GM12878 (cell line): ENCODE results near the gene ACACB. TPM values are rescaled to one million over a fixed set of nuclear protein-coding genes. Genes with fewer than 3 reads are reported as not detected.

ENCODE experiments used
- ATAC-seq: fragments of 200-7000 bp; cut with Tn5 transposase; 3 replicates; pipeline ENCODE4 v1.9.1; 2020; ENCODE audit warnings: mild to moderate bottlenecking, moderate library complexity
- BruUV-seq: library from RNA; stranded (reverse); fragments of 400-500 nt; replicated peaks from 2 replicates; lab custom pipeline; 2021; lab: Mats Ljungman, UMichigan
- CTCF ChIA-PET: fragments of 300-600 bp; sonication (Branson Sonifier 250); formaldehyde crosslinking; extraction: SDS; loops from one replicate; lab custom pipeline; 2021; ENCODE audit warnings: inconsistent platforms; lab: Yijun Ruan, JAX
- POLR2A ChIA-PET: fragments of 350-600 bp; formaldehyde crosslinking; extraction: SDS; loops from one replicate; lab custom pipeline; 2021; ENCODE audit warnings: inconsistent platforms; lab: Charles Lee
- RAD21 ChIA-PET: fragments of 300-600 bp; sonication (Branson Sonifier 250); formaldehyde crosslinking; loops from one replicate; lab custom pipeline; 2023; ENCODE audit warnings: antibody characterized with exemption; ENCODE audit not compliant: unreplicated experiment; lab: Charles Lee
- SMC1A ChIA-PET: fragments of 300-600 bp; sonication (Branson Sonifier 250); formaldehyde crosslinking; loops from one replicate; lab custom pipeline; 2023; ENCODE audit not compliant: unreplicated experiment, uncharacterized antibody; lab: Charles Lee
- DNase-seq: peaks from one replicate; pipeline ENCODE4 v3.0.0-alpha.2; 2011; ENCODE audit warnings: low read depth, low spot score
- FAIRE-seq: peaks from 3 replicates; lab custom pipeline; 2011; peaks lifted over from hg19 to GRCh38; lab: Jason Lieb, UNC
- H2AFZ ChIP-seq: 2 replicates; pipeline ENCODE4 v1.6.0; 2011; ENCODE audit warnings: low read depth, low read length, control low read depth; ENCODE audit not compliant: control insufficient read depth
- H3K27ac ChIP-seq: 2 replicates; pipeline ENCODE4 v1.5.1; 2011; ENCODE audit warnings: control low read depth; ENCODE audit not compliant: control insufficient read depth, insufficient read depth
- H3K27me3 ChIP-seq, 2 experiments: replicated peaks in 1 of 2; 2 replicates each; pipeline versions ENCODE4 v1.6.0 to v1.6.1; 2011; ENCODE audit warnings: low read length in 1 of 2; ENCODE audit not compliant: control insufficient read depth in 2 of 2, insufficient read depth in 2 of 2
- H3K36me3 ChIP-seq, 2 experiments: 2 replicates each; pipeline ENCODE4 v1.5.1; 2011; ENCODE audit warnings: low read length in 1 of 2; ENCODE audit not compliant: control insufficient read depth in 2 of 2, insufficient read depth in 2 of 2
- H3K4me1 ChIP-seq: 2 replicates; pipeline ENCODE4 v1.6.1; 2011; ENCODE audit warnings: mild to moderate bottlenecking, low read length, moderate library complexity, mixed read lengths; ENCODE audit not compliant: control insufficient read depth, insufficient read depth
- H3K4me2 ChIP-seq: 2 replicates; pipeline ENCODE4 v1.6.0; 2011; ENCODE audit warnings: control low read depth; ENCODE audit not compliant: control insufficient read depth, insufficient read depth
- H3K4me3 ChIP-seq: fragments of 200-600 bp; sonication (generic); 2 replicates; pipeline ENCODE4 v1.5.1; 2016
- H3K79me2 ChIP-seq: 2 replicates; pipeline ENCODE4 v1.6.0; 2011; ENCODE audit warnings: low read length; ENCODE audit not compliant: control insufficient read depth, insufficient read depth
- H3K9ac ChIP-seq: 2 replicates; pipeline ENCODE4 v1.8.0; 2011; ENCODE audit warnings: low read length, control low read depth, mixed read lengths; ENCODE audit not compliant: control insufficient read depth, insufficient read depth
- H3K9me3 ChIP-seq: replicated peaks from 3 replicates; pipeline ENCODE4 v1.5.1; 2011; ENCODE audit warnings: mild to moderate bottlenecking, low read length; ENCODE audit not compliant: control insufficient read depth, insufficient read depth
- H4K20me1 ChIP-seq: 2 replicates; pipeline ENCODE4 v1.6.0; 2011; ENCODE audit not compliant: control insufficient read depth, insufficient read depth
- ATF3 ChIP-seq: IDR thresholded peaks from 2 replicates; pipeline ENCODE4 v1.6.1; 2011; ENCODE audit warnings: low read depth, mild to moderate bottlenecking, low read length, moderate library complexity, borderline replicate concordance; ENCODE audit errors: extremely low read depth
- HDGF ChIP-seq: fragments of 450-650 bp; IDR thresholded peaks from 2 replicates; pipeline ENCODE4 v1.6.1; 2016; ENCODE audit warnings: antibody characterized with exemption
- MTA3 ChIP-seq: IDR thresholded peaks from 2 replicates; pipeline ENCODE4 v1.6.1; 2012; ENCODE audit warnings: low read length, inconsistent platforms, borderline replicate concordance
- NKRF ChIP-seq: fragments of 450-650 bp; conservative IDR thresholded peaks from 2 replicates; pipeline ENCODE4 v1.6.1; 2017; ENCODE audit warnings: mild to moderate bottlenecking, moderate library complexity
- NR2C1 ChIP-seq: fragments of 450-650 bp; IDR thresholded peaks from 2 replicates; pipeline ENCODE4 v1.6.1; 2017; ENCODE audit warnings: antibody characterized with exemption, mild to moderate bottlenecking, moderate library complexity
- POLR2AphosphoS2 ChIP-seq: IDR thresholded peaks from 2 replicates; pipeline ENCODE4 v1.6.1; 2011; ENCODE audit warnings: low read depth, mild to moderate bottlenecking, low read length, improper control_type of control experiment, moderate library complexity
- RAD21 ChIP-seq: IDR thresholded peaks from 2 replicates; pipeline ENCODE4 v1.6.1; 2011; ENCODE audit warnings: mild to moderate bottlenecking, low read depth, low read length, moderate library complexity; ENCODE audit not compliant: insufficient read depth
- RB1 ChIP-seq: fragments of 450-650 bp; formaldehyde crosslinking; IDR thresholded peaks from 2 replicates; pipeline ENCODE4 v1.6.1; 2017; ENCODE audit warnings: mild to moderate bottlenecking, borderline replicate concordance
- SIX5 ChIP-seq: IDR thresholded peaks from 2 replicates; pipeline ENCODE4 v1.6.1; 2011; ENCODE audit warnings: mild to moderate bottlenecking, low read depth, low read length, moderate library complexity; ENCODE audit not compliant: severe bottlenecking
- YY1 ChIP-seq: IDR thresholded peaks from 2 replicates; pipeline ENCODE4 v1.6.1; 2011; ENCODE audit warnings: low read depth, mild to moderate bottlenecking, low read length
- ZNF217 ChIP-seq: fragments of 450-650 bp; IDR thresholded peaks from 2 replicates; pipeline ENCODE4 v1.6.1; 2017; ENCODE audit warnings: antibody characterized with exemption, mild to moderate bottlenecking
- WGBS: methylation state at CpG from one replicate; pipeline ENCODE4 v1.1.6; 2016; ENCODE audit warnings: low lambda C conversion rate; ENCODE audit not compliant: insufficient replicate concordance, insufficient coverage; ENCODE audit errors: missing lambda C conversion rate; 5-methylcytosine and 5-hydroxymethylcytosine counted together
- in situ Hi-C: fragments of 300-500 bp; cut with MboI; formaldehyde crosslinking; loops from 9 replicates; pipeline ENCODE4 v1.14.3; 2018; ENCODE audit warnings: mixed read lengths
- intact Hi-C: fragments of 100-400 bp; cut with micrococcal nuclease; formaldehyde crosslinking; loops from one replicate; pipeline ENCODE4 v1.14.2; 2022; ENCODE audit not compliant: unreplicated experiment
- polyA plus RNA-seq, 11 experiments: library from polyadenylated mRNA; depleted of rRNA in 4 of 11; unstranded in 6 of 11; stranded (reverse) in 5 of 11; fragments of >200 nt; fragmentation: Nextera tagmentation in 4 of 11; fragmentation: Illumina TruSeq in 1 of 11; extraction: Ambion mirVana in 4 of 11; extraction: Trizol in 1 of 11; gene quantifications; 1 replicate in 1 of 11; 2 replicates in 10 of 11; pipeline versions ENCODE4 v1.2.1 to v1.2.3, GENCODE V29; 2011 to 2016; ENCODE audit warnings: inconsistent platforms in 2 of 11, missing spikeins in 2 of 11, low read depth in 1 of 11
- total RNA-seq, 4 experiments: library from RNA; depleted of rRNA in 3 of 4; stranded (reverse); fragments of >200 nt in 3 of 4; fragmentation: Illumina TruSeq in 1 of 4; extraction: Trizol in 1 of 4; gene quantifications; 2 replicates each; pipeline versions ENCODE4 v1.2.1 to v1.2.3, GENCODE V29; 2013 to 2021

Gene ACACB
- total and polyA plus RNA-seq, 10 of the 15 experiments (the other 5 are each of a cell fraction or from before 2014, with no cell fraction given), result 0.05 to 1.9 (median 0.38) TPM; not detected in 2

GRCh38 chr12:109085590-109085989 lies 30.8 kb upstream of the ACACB start (continued):
- no peak for TF ChIP-seq SIX5
- TF ChIP-seq ZNF217, result no peak

GRCh38 chr12:109087250-109087649 lies 29.1 kb upstream of the ACACB start:
- no peaks in the 10 kb centered on the region; the same call in 1 of the 2 replicates for H3K4me1 ChIP-seq
- intact Hi-C loops (no loop called here), in situ Hi-C loops (no loop called here)
- no peak overlapping the region for H2AFZ ChIP-seq
- SMC1A ChIA-PET, result interaction anchor here (0.7 to 1.2 kb wide), 3 partner anchors 18 to 423 kb away, joined by 3 read pairs; no protein-coding TSS in a partner anchor
- 85% methylated on average over 5 of the region's 5 CpGs for WGBS
- H3K27me3 ChIP-seq, result no peaks in the 10 kb centered on the region
- H3K79me2 ChIP-seq, result peaks cover 13% of the 10 kb centered on the region
- no peaks in the 10 kb centered on the region for H3K9me3 ChIP-seq
- DNase-seq (no peak), FAIRE-seq (no peak), ATAC-seq (no peak)
- RAD21 ChIA-PET, result no interaction called here
- no peak overlapping the region for H3K4me2 ChIP-seq
- H3K36me3 ChIP-seq, result peaks cover 7 to 13% of the 10 kb centered on the region in 2 experiments
- BruUV-seq, result no TSS peak
- TF ChIP-seq MTA3 (no peak), RB1 (no peak), YY1 (no peak), NR2C1 (no peak), ATF3 (no peak), HDGF (no peak), RAD21 (no peak), NKRF (no peak), POLR2AphosphoS2 (no peak)
- POLR2A ChIA-PET, result interaction anchor here (0.6 kb wide), 1 partner anchor 10 kb away, joined by 3 read pairs; no protein-coding TSS in a partner anchor
- H3K9ac ChIP-seq, result no peak overlapping the region
- H3K4me3 ChIP-seq, result no peak overlapping the region
- H4K20me1 ChIP-seq, result no peaks in the 10 kb centered on the region
- CTCF ChIA-PET, result interaction anchor here (0.7 to 1.1 kb wide), 2 partner anchors 24 to 767 kb away, joined by 3 to 4 read pairs; no protein-coding TSS in a partner anchor
- no peak overlapping the region for H3K27ac ChIP-seq
